Trophoblast cell (in vitro differentiated cells and primary cell): ENCODE measurements around the gene SHC1.

ENCODE experiments used
- DNase-seq, 2 donors: peaks; one replicate each; pipeline ENCODE4 v3.0.0-alpha.2; 2016
- H2AFZ ChIP-seq: 2 replicates; pipeline ENCODE4 v1.6.1; 2013; ENCODE audit warnings: low read length, moderate library complexity, mild to moderate bottlenecking; ENCODE audit not compliant: insufficient read depth, poor library complexity
- H2AK5ac ChIP-seq: 2 replicates; pipeline ENCODE4 v1.6.1; 2013; ENCODE audit warnings: mild to moderate bottlenecking, low read length
- H2BK120ac ChIP-seq: 2 replicates; pipeline ENCODE4 v1.6.1; 2013; ENCODE audit warnings: low read length, mild to moderate bottlenecking, moderate library complexity; ENCODE audit not compliant: insufficient read depth, poor library complexity
- H2BK12ac ChIP-seq: 2 replicates; pipeline ENCODE4 v1.6.1; 2013; ENCODE audit warnings: mild to moderate bottlenecking, low read length, moderate library complexity
- H2BK5ac ChIP-seq: 2 replicates; pipeline ENCODE4 v1.6.1; 2013; ENCODE audit warnings: low read length, low read depth, moderate library complexity, mild to moderate bottlenecking; ENCODE audit not compliant: poor library complexity
- H3K14ac ChIP-seq: 2 replicates; pipeline ENCODE4 v1.6.1; 2013; ENCODE audit warnings: mild to moderate bottlenecking, low read length
- H3K18ac ChIP-seq: 2 replicates; pipeline ENCODE4 v1.6.1; 2013; ENCODE audit warnings: mild to moderate bottlenecking, low read length
- H3K23ac ChIP-seq: 2 replicates; pipeline ENCODE4 v1.6.1; 2013; ENCODE audit warnings: low read length
- H3K27ac ChIP-seq: 2 replicates; pipeline ENCODE4 v1.5.1; 2013; ENCODE audit warnings: low read depth, mild to moderate bottlenecking, inconsistent platforms, low read length, moderate library complexity
- H3K27me3 ChIP-seq: 2 replicates; pipeline ENCODE4 v1.6.1; 2013; ENCODE audit warnings: inconsistent platforms, mild to moderate bottlenecking, low read length, moderate library complexity; ENCODE audit not compliant: insufficient read depth
- H3K36me3 ChIP-seq, 2 experiments: 1 replicate in 1 of 2; 2 replicates in 1 of 2; pipeline ENCODE4 v1.6.1; 2013; ENCODE audit warnings: low read length in 2 of 2, mild to moderate bottlenecking in 2 of 2, moderate library complexity in 1 of 2; ENCODE audit not compliant: insufficient read depth in 2 of 2, control insufficient read depth in 1 of 2
- H3K4ac ChIP-seq: 2 replicates; pipeline ENCODE4 v1.6.1; 2013; ENCODE audit warnings: low read depth, mild to moderate bottlenecking, low read length, moderate library complexity
- H3K4me1 ChIP-seq, 2 experiments: 1 replicate in 1 of 2; 2 replicates in 1 of 2; pipeline ENCODE4 v1.6.1; 2013; ENCODE audit warnings: low read length in 2 of 2, mild to moderate bottlenecking in 2 of 2, moderate library complexity in 1 of 2; ENCODE audit not compliant: insufficient read depth in 2 of 2, control insufficient read depth in 1 of 2
- H3K4me2 ChIP-seq: 2 replicates; pipeline ENCODE4 v1.6.1; 2013; ENCODE audit warnings: inconsistent platforms, mild to moderate bottlenecking, low read length, moderate library complexity
- H3K4me3 ChIP-seq: 2 replicates; pipeline ENCODE4 v1.5.1; 2013; ENCODE audit warnings: mild to moderate bottlenecking, low read depth, low read length, inconsistent platforms
- H3K79me1 ChIP-seq: one replicate; pipeline ENCODE4 v1.6.1; 2013; ENCODE audit warnings: low read length
- H3K79me2 ChIP-seq: 2 replicates; pipeline ENCODE4 v1.6.1; 2013; ENCODE audit warnings: low read length, mild to moderate bottlenecking; ENCODE audit not compliant: control insufficient read depth, insufficient read depth, poor library complexity
- H3K9ac ChIP-seq: 2 replicates; pipeline ENCODE4 v1.6.1; 2013; ENCODE audit warnings: mild to moderate bottlenecking, low read length
- H3K9me3 ChIP-seq: 2 replicates; pipeline ENCODE4 v1.6.1; 2013; ENCODE audit warnings: low read depth, mild to moderate bottlenecking, control low read depth, inconsistent platforms, low read length; ENCODE audit not compliant: insufficient read depth
- H4K12ac ChIP-seq: 2 replicates; pipeline ENCODE4 v1.6.1; 2013; ENCODE audit warnings: low read depth, mild to moderate bottlenecking, low read length, moderate library complexity
- H4K8ac ChIP-seq: 2 replicates; pipeline ENCODE4 v1.6.1; 2013; ENCODE audit warnings: low read depth, mild to moderate bottlenecking, low read length, moderate library complexity
- H4K91ac ChIP-seq: one replicate; pipeline ENCODE4 v1.6.1; 2013; ENCODE audit warnings: low read depth, mild to moderate bottlenecking, low read length, moderate library complexity
- WGBS: extraction: QIAGEN DNeasy Blood & Tissue Kit; methylation state at CpG from one replicate; pipeline ENCODE4 v1.1.7; 2013; ENCODE audit warnings: missing lambda C conversion rate; ENCODE audit not compliant: insufficient read length, insufficient coverage; ENCODE audit errors: extremely low coverage; 5-methylcytosine and 5-hydroxymethylcytosine counted together

SHC1 gene

GRCh38 chr1:154940213-154940560, 30.4 kb downstream of the SHC1 start:
- no peak overlapping the region for H2BK5ac ChIP-seq
- no CpG with 5 or more reads among the region's 1 CpG for WGBS

GRCh38 chr1:154938604-154939399, 31.7 kb downstream of the SHC1 start:
- Histone ChIP-seq H2AK5ac (peak overlapping the region; percentile 3), H4K91ac (no peak overlapping the region), H3K9me3 (peaks cover 2% of the 10 kb centered on the region), H4K12ac (no peak overlapping the region), H3K79me2 (peaks cover 4% of the 10 kb centered on the region), H3K36me3 (no peaks in the 10 kb centered on the region), H3K4ac (no peak overlapping the region), H3K14ac (peak overlapping the region; percentile 17), H2BK120ac (no peak overlapping the region), H2BK12ac (peak overlapping the region; percentile 5), H2BK5ac (no peak overlapping the region), H3K4me3 (no peak overlapping the region), H3K18ac (no peak overlapping the region), H3K9ac (no peak overlapping the region), H2AFZ (no peak overlapping the region), H3K4me1 (peaks cover 19 to 21% of the 10 kb centered on the region in 2 experiments), H3K79me1 (peaks cover 14% of the 10 kb centered on the region), H3K23ac (no peak overlapping the region), H3K27ac (no peak overlapping the region), H3K4me2 (no peak overlapping the region), H4K8ac (no peak overlapping the region), H3K27me3 (no peaks in the 10 kb centered on the region)
- no peak for DNase-seq
- WGBS, result no CpG with 5 or more reads among the region's 7 CpGs

More at GRCh38 chr1:154940213-154940560, 30.4 kb downstream of the SHC1 start:
- Histone ChIP-seq H4K8ac (no peak overlapping the region), H2AK5ac (no peak overlapping the region), H3K23ac (no peak overlapping the region), H3K27me3 (no peaks in the 10 kb centered on the region), H3K4ac (no peak overlapping the region), H2BK12ac (no peak overlapping the region), H3K14ac (no peak overlapping the region), H3K36me3 (peaks cover 6% of the 10 kb centered on the region in 2 experiments), H3K79me1 (peaks cover 14% of the 10 kb centered on the region), H4K12ac (no peak overlapping the region), H3K27ac (no peak overlapping the region), H3K9me3 (peaks cover 2% of the 10 kb centered on the region), H2AFZ (no peak overlapping the region), H2BK120ac (no peak overlapping the region), H3K4me1 (peaks cover 19 to 21% of the 10 kb centered on the region in 2 experiments), H3K4me3 (no peak overlapping the region), H3K18ac (no peak overlapping the region), H3K79me2 (peaks cover 4% of the 10 kb centered on the region), H3K4me2 (no peak overlapping the region), H3K9ac (no peak overlapping the region), H4K91ac (no peak overlapping the region)
- DNase-seq, result no peak

- Histone ChIP-seq H3K79me2 (peaks cover 4% of the 10 kb centered on the region), H3K4me1 (peaks cover 19 to 21% of the 10 kb centered on the region in 2 experiments), H2AFZ (no peak overlapping the region), H4K8ac (peak overlapping the region; percentile 12), H3K14ac (no peak overlapping the region), H3K9ac (no peak overlapping the region), H3K27me3 (no peaks in the 10 kb centered on the region), H3K4me3 (no peak overlapping the region), H3K4ac (no peak overlapping the region), H3K79me1 (peaks cover 14% of the 10 kb centered on the region), H4K91ac (no peak overlapping the region), H4K12ac (no peak overlapping the region), H3K4me2 (peak overlapping the region; percentile 77), H2BK12ac (peak overlapping the region; percentile 28), H3K36me3 (no peaks in the 10 kb centered on the region), H3K9me3 (peaks cover 2% of the 10 kb centered on the region), H2BK120ac (peak overlapping the region; percentile 23), H2BK5ac (peak overlapping the region; percentile 42), H3K18ac (no peak overlapping the region), H3K23ac (no peak overlapping the region), H3K27ac (peak overlapping the region; percentile 91), H2AK5ac (no peak overlapping the region)
- WGBS, result no CpG with 5 or more reads among the region's 8 CpGs
- DNase-seq, result no peak
These were observed 32.6 kb downstream of the SHC1 start for GRCh38 chr1:154937988-154938386.

GRCh38 chr1:154937085-154937987, 33.2 kb downstream of the SHC1 start:
- peak overlapping the region; percentile 63 for H3K14ac ChIP-seq
- H4K8ac ChIP-seq, result peak overlapping the region; percentile 87
- peak overlapping the region; percentile 77 for H3K4me2 ChIP-seq
- peak overlapping the region; percentile 82 for H2BK120ac ChIP-seq
- H3K79me2 ChIP-seq, result peaks cover 4% of the 10 kb centered on the region
- H3K9me3 ChIP-seq, result peaks cover 2% of the 10 kb centered on the region
- no CpG with 5 or more reads among the region's 36 CpGs for WGBS
- no peak overlapping the region for H2AK5ac ChIP-seq
- peak overlapping the region; percentile 83 for H2BK5ac ChIP-seq
- H4K12ac ChIP-seq, result peak overlapping the region; percentile 41
- peak overlapping the region; percentile 67 for H3K18ac ChIP-seq
- no peaks in the 10 kb centered on the region for H3K36me3 ChIP-seq
- H3K27ac ChIP-seq, result peak overlapping the region; percentile 91
- H4K91ac ChIP-seq, result peak overlapping the region; percentile 80
- H3K23ac ChIP-seq, result no peak overlapping the region
- peak overlapping the region; percentile 81 for H2AFZ ChIP-seq
- H3K9ac ChIP-seq, result peak overlapping the region; percentile 79
- peak; percentile 87 to 93 for DNase-seq
- no peak overlapping the region for H3K4ac ChIP-seq
- peaks cover 14% of the 10 kb centered on the region for H3K79me1 ChIP-seq
- peak overlapping the region; percentile 46 for H2BK12ac ChIP-seq
- no peaks in the 10 kb centered on the region for H3K27me3 ChIP-seq
- peaks cover 19 to 21% of the 10 kb centered on the region in 2 experiments for H3K4me1 ChIP-seq
- H3K4me3 ChIP-seq, result peak overlapping the region; percentile 73
